Large intestine (tissue), 3 donors: Measurements from ENCODE around the gene DAZL. TPM values are rescaled to one million over a fixed set of nuclear protein-coding genes. Genes with fewer than 3 reads are reported as not detected.

Experiments used
- DNase-seq, 2 donors: peaks; one replicate each; pipeline versions ENCODE4 v3.0.0 to v3.0.0-alpha.2; 2013
- H3K27ac ChIP-seq: one replicate; pipeline ENCODE4 v1.5.1; 2013; ENCODE audit warnings: low read length
- H3K27me3 ChIP-seq: 2 replicates; pipeline ENCODE4 v1.6.1; 2013; ENCODE audit warnings: low read length; ENCODE audit not compliant: control insufficient read depth, insufficient read depth
- H3K36me3 ChIP-seq: 2 replicates; pipeline ENCODE4 v1.6.1; 2013; ENCODE audit warnings: low read length; ENCODE audit not compliant: control insufficient read depth, insufficient read depth
- H3K4me1 ChIP-seq: one replicate; pipeline ENCODE4 v1.6.1; 2013; ENCODE audit warnings: low read length; ENCODE audit not compliant: control insufficient read depth, insufficient read depth
- H3K4me3 ChIP-seq: one replicate; pipeline ENCODE4 v1.5.1; 2013; ENCODE audit warnings: low read length
- H3K9me3 ChIP-seq: one replicate; pipeline ENCODE4 v1.6.1; 2013; ENCODE audit warnings: mild to moderate bottlenecking, low read depth, low read length, moderate library complexity; ENCODE audit not compliant: control insufficient read depth
- WGBS: methylation state at CpG from one replicate; pipeline ENCODE4 v1.1.5; 2013; ENCODE audit warnings: low lambda C conversion rate; ENCODE audit not compliant: insufficient coverage; 5-methylcytosine and 5-hydroxymethylcytosine counted together
- polyA plus RNA-seq: library from polyadenylated mRNA; unstranded; fragments of 120-200 nt; gene quantifications from one replicate; pipeline ENCODE4 v1.2.1, GENCODE V29; 2013

The DAZL gene
- polyA plus RNA-seq, 1 donor: not detected

DNA sequence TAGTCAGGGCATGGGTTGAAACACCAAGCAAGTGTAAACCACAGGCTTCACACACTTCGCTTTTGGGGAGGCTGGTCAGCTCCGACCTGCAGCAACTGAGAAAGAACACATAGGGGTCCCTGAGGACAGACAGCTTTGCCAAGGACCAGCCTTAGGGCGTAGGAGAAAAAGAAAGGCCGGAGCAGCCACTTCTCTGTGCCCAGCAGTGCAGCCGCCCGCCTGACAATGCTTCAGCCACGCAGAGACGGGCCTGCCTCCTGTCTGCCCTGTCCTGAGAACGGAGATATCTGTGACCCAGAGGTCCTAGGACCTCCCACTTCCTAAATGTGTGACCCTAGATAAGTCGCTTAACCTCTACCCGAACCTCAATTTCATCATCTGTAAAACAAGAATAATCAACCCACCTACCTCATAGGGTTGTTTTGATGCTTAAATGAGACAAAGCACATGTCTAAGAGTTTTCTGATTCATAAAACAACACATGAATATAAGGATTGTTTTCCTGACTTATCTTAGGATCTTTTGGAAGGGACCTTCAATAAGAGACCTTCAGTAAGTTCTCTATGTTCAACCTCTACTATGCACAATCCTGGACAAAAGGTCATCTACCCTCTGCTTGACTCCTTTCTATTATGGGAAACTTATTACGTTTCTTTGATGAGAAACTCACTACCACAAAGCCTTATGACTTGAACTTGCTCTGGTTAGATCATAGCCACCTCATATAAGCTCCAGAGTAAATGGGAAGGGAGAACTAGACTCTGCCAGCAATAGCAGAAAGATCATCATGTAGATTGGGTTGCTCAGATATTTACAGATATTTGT lies 58.8 kb downstream of the DAZL start:
- no peak overlapping the region for H3K27ac ChIP-seq
- no peaks in the 10 kb centered on the region for H3K36me3 ChIP-seq
- no peak for DNase-seq
- WGBS: no CpG with 5 or more reads among the region's 12 CpGs
- no peaks in the 10 kb centered on the region for H3K4me1 ChIP-seq
- H3K27me3 ChIP-seq: peaks cover 4% of the 10 kb centered on the region
- H3K4me3 ChIP-seq: no peak overlapping the region
- H3K9me3 ChIP-seq: no peaks in the 10 kb centered on the region

DNA sequence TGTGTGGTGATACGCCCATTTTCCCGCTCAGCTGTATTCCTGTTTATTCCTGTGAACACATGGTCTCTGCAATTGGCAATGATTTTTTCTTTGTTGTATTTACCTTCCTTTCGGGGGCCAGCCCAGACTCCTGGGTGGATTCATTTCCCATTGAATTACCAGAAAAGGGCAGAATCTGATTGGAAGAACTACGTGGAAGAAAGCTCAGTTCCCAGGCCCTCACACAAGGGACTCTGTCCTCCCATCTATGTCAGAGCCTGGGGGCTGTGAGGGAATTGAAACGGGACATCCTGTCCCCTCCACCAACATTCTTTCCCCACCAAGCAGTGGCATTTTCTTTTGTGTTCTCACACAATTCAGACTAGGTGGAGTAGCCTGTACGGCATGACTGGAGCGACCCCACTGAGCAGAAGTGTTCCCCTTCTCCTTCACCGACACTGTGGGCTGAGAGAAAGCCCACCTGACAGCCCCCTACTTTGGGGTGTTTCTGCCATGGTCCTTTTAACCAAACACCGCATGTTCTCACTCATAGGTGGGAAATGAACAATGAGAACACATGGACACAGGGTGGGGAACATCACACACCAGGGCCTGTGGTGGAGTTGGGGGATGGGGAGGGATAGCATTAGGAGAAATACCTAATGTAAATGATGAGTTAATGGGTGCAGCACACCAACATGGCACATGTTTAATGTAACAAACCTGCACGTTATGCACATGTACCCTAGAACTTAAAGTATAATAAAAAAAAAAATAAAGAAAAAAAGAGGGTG lies 59.6 kb downstream of the DAZL start:
- Histone ChIP-seq H3K9me3 (no peaks in the 10 kb centered on the region), H3K4me1 (no peaks in the 10 kb centered on the region), H3K4me3 (no peak overlapping the region), H3K36me3 (no peaks in the 10 kb centered on the region), H3K27me3 (peaks cover 5% of the 10 kb centered on the region), H3K27ac (no peak overlapping the region)
- no peak for DNase-seq
- WGBS: no CpG with 5 or more reads among the region's 10 CpGs

DNA sequence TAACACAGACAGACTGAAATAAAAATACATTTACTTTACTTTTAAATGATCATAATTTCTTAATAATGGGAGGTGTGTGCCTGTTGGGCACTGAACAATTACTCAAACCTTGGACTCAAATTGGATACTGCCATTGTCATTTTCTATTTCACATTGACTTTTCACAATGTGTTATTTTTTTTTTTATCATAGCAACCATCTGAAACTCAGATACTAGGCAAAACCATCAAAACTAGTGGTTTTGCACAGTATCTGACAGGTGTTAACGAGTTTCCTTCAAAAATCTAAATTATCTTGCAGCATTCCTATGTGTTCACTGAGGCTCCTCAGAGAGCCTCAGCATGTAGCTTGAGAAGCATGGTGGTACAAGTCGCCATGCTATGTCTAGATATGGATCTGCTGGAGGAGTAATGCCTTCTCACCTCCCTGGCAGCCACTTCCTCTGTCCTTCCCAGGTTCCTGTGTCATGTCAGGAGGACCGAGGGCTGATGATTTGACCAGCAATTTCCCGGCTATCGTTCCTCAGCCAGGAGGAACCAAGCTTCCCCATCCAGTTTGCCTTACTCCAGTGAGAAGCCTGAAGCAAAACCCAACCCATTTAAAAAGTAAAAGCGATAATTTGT lies 61.9 kb downstream of the DAZL start:
- no peaks in the 10 kb centered on the region for H3K36me3 ChIP-seq
- no peak overlapping the region for H3K4me3 ChIP-seq
- H3K9me3 ChIP-seq: no peaks in the 10 kb centered on the region
- peaks cover 4% of the 10 kb centered on the region for H3K27me3 ChIP-seq
- no peak for DNase-seq
- H3K27ac ChIP-seq: no peak overlapping the region
- H3K4me1 ChIP-seq: no peaks in the 10 kb centered on the region
- WGBS: no CpG with 5 or more reads among the region's 6 CpGs

DNA sequence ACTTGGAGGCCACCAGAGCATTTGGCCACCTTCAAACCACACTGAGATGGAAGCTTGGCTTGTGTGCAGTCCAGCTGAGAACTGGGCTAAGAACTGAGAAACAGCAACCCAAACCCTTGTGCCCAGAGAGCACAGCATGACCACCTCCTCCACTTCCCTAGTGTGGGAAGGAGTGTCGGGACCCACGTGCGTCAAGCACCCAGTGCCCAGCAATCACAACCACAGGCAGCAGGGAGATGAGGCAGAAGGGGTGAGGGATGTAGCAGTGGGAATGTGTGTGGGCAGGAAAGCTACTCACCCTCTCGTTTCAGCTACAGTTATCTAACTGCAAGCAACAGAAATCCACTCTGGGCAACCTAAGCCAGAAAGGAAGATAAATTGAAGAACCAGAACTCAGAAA lies 66.7 kb downstream of the DAZL start:
- H3K4me3 ChIP-seq: no peak overlapping the region
- no peaks in the 10 kb centered on the region for H3K36me3 ChIP-seq
- H3K27me3 ChIP-seq: peaks cover 7% of the 10 kb centered on the region
- no peaks in the 10 kb centered on the region for H3K4me1 ChIP-seq
- H3K9me3 ChIP-seq: no peaks in the 10 kb centered on the region
- no peak overlapping the region for H3K27ac ChIP-seq
- no CpG with 5 or more reads among the region's 4 CpGs for WGBS
- no peak for DNase-seq

DNA sequence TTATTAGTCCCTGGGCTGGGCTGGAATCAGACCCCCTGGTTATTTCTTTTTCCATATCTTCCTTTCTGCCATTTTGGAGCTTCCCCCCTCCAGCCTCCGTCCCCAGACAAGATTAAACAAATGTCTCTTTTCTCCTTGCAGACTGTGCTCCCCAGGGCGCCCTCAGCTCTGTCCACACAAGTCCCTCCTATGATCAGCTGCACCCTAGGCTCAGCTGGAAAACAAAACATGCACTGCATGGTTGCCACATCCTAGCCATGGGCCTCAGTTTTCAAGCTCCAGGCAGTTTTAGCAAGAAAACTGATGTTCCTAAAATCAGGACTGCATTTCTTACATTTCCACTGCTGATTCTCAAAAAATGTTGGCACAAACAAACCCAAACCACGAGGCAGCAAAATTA lies 68.2 kb downstream of the DAZL start:
- no peaks in the 10 kb centered on the region for H3K36me3 ChIP-seq
- H3K9me3 ChIP-seq: no peaks in the 10 kb centered on the region
- no CpG with 5 or more reads among the region's 3 CpGs for WGBS
- no peak overlapping the region for H3K27ac ChIP-seq
- peaks cover 7% of the 10 kb centered on the region for H3K27me3 ChIP-seq
- H3K4me1 ChIP-seq: no peaks in the 10 kb centered on the region
- DNase-seq: no peak
- H3K4me3 ChIP-seq: no peak overlapping the region

Other genes with a start within 250 kb of the DAZL start
- gene RFTN1, start 91.7 kb downstream of the DAZL start, polyA plus RNA-seq: 15.0 TPM